ENCODE measurements around the gene DCAF15. TPM values are rescaled to one million over a fixed set of nuclear protein-coding genes. Genes with fewer than 3 reads are reported as not detected.

Gene DCAF15
- total RNA-seq, 1 donor from 2014 or later, result 56.6 TPM

- no peak for DNase-seq (ENCODE audit: low spot score in 2 of 2, unreplicated experiment in 2 of 2)
- Mint-ChIP-seq H3K27ac (no peak overlapping the region), H3K36me3 (peaks cover 14% of the 10 kb centered on the region), H3K4me1 (no peaks in the 10 kb centered on the region), H3K27me3 (ENCODE audit: low read depth) (peaks cover 1% of the 10 kb centered on the region), H3K9me3 (no peaks in the 10 kb centered on the region), H3K4me3 (no peak overlapping the region)
- TF ChIP-seq, protein P1, sequence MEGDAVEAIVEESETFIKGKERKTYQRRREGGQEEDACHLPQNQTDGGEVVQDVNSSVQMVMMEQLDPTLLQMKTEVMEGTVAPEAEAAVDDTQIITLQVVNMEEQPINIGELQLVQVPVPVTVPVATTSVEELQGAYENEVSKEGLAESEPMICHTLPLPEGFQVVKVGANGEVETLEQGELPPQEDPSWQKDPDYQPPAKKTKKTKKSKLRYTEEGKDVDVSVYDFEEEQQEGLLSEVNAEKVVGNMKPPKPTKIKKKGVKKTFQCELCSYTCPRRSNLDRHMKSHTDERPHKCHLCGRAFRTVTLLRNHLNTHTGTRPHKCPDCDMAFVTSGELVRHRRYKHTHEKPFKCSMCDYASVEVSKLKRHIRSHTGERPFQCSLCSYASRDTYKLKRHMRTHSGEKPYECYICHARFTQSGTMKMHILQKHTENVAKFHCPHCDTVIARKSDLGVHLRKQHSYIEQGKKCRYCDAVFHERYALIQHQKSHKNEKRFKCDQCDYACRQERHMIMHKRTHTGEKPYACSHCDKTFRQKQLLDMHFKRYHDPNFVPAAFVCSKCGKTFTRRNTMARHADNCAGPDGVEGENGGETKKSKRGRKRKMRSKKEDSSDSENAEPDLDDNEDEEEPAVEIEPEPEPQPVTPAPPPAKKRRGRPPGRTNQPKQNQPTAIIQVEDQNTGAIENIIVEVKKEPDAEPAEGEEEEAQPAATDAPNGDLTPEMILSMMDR (IDR thresholded peaks at IDR 0.05; ENCODE audit: unreplicated experiment), result no peak
Observed at GRCh38 chr19:13931391-13932148, 20.7 kb upstream of the DCAF15 start.

GRCh38 chr19:13932149-13932637, 20.1 kb upstream of the DCAF15 start:
- H3K9me3 Mint-ChIP-seq, result no peaks in the 10 kb centered on the region
- H3K4me1 Mint-ChIP-seq, result no peaks in the 10 kb centered on the region
- H3K4me3 Mint-ChIP-seq, result no peak overlapping the region
- no peak for DNase-seq (ENCODE audit: low spot score in 2 of 2, unreplicated experiment in 2 of 2)
- TF ChIP-seq, protein P1 (IDR thresholded peaks at IDR 0.05; ENCODE audit: unreplicated experiment), result no peak
- H3K36me3 Mint-ChIP-seq, result peaks cover 7% of the 10 kb centered on the region
- H3K27ac Mint-ChIP-seq, result no peak overlapping the region
- peaks cover 1% of the 10 kb centered on the region for H3K27me3 Mint-ChIP-seq (ENCODE audit: low read depth)

DNA sequence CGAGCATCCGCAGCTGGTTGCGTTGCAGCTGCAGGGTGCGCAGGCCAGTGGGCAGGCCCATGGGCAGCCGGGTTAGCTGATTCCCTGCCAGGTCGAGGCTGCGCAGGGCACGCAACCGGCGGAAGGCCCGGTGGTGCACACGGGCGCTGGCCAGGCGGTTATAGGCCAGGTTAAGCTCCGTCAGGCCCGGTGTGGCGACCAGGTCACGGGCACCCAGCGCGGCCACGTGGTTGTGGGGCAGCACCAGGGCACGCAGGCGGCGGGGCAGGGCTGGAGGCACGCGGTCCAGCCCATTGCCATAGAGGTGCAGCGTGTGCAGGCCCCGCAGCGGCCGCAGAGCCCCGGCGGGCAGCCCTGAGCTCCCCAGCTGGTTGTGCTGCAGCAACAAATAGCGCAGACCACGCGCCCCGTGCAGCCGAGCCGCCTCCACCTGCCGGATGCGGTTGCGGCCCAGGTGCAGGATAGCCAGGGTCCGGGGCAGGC, 19.4 kb upstream of the DCAF15 start:
- Mint-ChIP-seq H3K36me3 (peaks cover 6% of the 10 kb centered on the region), H3K4me1 (peaks cover 4% of the 10 kb centered on the region), H3K27me3 (ENCODE audit: low read depth) (peaks cover 3% of the 10 kb centered on the region), H3K9me3 (no peaks in the 10 kb centered on the region), H3K4me3 (no peak overlapping the region), H3K27ac (no peak overlapping the region)
- DNase-seq (ENCODE audit: low spot score in 2 of 2, unreplicated experiment in 2 of 2), result no peak
- TF ChIP-seq, protein P1 (IDR thresholded peaks at IDR 0.05; ENCODE audit: unreplicated experiment), result no peak

DNA sequence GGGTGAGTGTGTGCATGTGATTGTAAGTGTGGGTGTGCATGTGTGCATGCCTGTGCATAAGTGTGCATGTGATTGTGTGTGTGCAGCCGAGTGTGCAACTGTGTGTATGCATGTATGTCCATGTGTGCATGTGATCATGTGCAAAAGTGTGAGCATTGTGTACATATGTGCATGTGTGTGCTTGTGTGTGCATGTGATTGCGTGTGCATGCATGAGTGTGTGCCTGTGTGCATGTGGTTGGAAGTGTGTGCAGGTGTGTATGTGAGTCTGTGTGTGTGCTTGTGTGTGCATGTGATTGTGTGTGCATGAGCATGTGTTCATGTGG, 17.6 kb upstream of the DCAF15 start:
- TF ChIP-seq, protein P1 (IDR thresholded peaks at IDR 0.05; ENCODE audit: unreplicated experiment), result no peak
- Mint-ChIP-seq H3K4me1 (peaks cover 4% of the 10 kb centered on the region), H3K27me3 (ENCODE audit: low read depth) (peaks cover 4% of the 10 kb centered on the region), H3K36me3 (no peaks in the 10 kb centered on the region), H3K9me3 (no peaks in the 10 kb centered on the region), H3K27ac (no peak overlapping the region), H3K4me3 (no peak overlapping the region)
- DNase-seq (ENCODE audit: low spot score in 2 of 2, unreplicated experiment in 2 of 2), result no peak

DNA sequence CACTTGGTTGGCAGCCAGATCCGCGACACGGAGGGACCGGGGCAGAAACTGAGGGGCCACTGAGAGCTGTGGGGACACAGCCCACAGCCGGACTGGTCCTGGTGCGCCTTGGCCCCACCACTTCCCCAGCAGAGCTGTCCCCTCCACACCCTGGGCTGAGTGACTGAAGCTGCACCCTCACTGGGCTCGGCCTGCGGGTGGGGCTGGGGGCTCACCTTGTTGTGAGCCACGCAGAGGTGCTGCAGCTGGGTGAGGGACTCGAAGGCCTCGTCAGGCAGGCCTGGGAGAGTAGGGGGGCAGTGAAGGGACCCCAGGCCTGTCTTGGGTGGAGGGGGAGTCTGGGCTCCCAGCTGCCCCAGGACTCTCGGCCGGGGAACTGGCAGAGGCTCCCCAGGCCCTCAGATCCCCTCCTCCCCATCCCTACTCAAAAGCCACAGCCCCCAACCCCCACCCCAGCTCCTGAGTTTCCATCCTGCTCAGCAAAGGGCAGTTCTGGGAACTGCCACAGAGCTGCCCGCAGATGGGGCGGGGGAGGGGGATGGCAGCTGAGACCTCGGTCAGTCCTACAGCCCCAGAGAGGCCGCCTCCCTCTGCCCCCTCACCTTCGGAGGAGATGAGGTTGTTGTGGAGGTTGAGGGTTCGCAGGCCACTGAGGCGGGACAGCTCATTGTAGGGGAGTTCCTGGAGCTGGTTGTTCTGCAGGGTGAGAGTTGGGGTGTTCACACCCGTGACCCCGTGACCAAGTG, 16.4 kb upstream of the DCAF15 start:
- peaks cover 4% of the 10 kb centered on the region for H3K4me1 Mint-ChIP-seq
- H3K27me3 Mint-ChIP-seq (ENCODE audit: low read depth), result peaks cover 4% of the 10 kb centered on the region

More for the DNA sequence above, 16.4 kb upstream of the DCAF15 start:
- DNase-seq (ENCODE audit: low spot score in 2 of 2, unreplicated experiment in 2 of 2), result no peak
- no peak overlapping the region for H3K4me3 Mint-ChIP-seq
- no peak overlapping the region for H3K27ac Mint-ChIP-seq
- H3K36me3 Mint-ChIP-seq, result no peaks in the 10 kb centered on the region
- H3K9me3 Mint-ChIP-seq, result no peaks in the 10 kb centered on the region
- TF ChIP-seq, protein P1 (IDR thresholded peaks at IDR 0.05; ENCODE audit: unreplicated experiment), result no peak
